ENCODE results near the gene RRP8.

The RRP8 gene

GRCh38 chr11:6633422-6634408 lies 30.3 kb upstream of the RRP8 start:
- no peak for TF ChIP-seq CTCF (conservative IDR thresholded peaks at IDR 0.05; ENCODE audit: low read depth, low read length)
- no peak overlapping the region for H3K4me3 ChIP-seq (ENCODE audit: low read depth, low read length)
- no peak for DNase-seq (ENCODE audit: low read depth)

GRCh38 chr11:6632116-6633073 lies 29.0 kb upstream of the RRP8 start:
- no peak for TF ChIP-seq CTCF (conservative IDR thresholded peaks at IDR 0.05; ENCODE audit: low read depth, low read length)
- DNase-seq (ENCODE audit: low read depth): no peak
- no peak overlapping the region for H3K4me3 ChIP-seq (ENCODE audit: low read depth, low read length)

- TF ChIP-seq CTCF (conservative IDR thresholded peaks at IDR 0.05; ENCODE audit: low read depth, low read length): no peak
- no peak for DNase-seq (ENCODE audit: low read depth)
- no peak overlapping the region for H3K4me3 ChIP-seq (ENCODE audit: low read depth, low read length)
These were observed 28.0 kb upstream of the RRP8 start for GRCh38 chr11:6631361-6631890.

- TF ChIP-seq CTCF (conservative IDR thresholded peaks at IDR 0.05; ENCODE audit: low read depth, low read length): no peak
- no peak for DNase-seq (ENCODE audit: low read depth)
- no peak overlapping the region for H3K4me3 ChIP-seq (ENCODE audit: low read depth, low read length)
These were observed 27.3 kb upstream of the RRP8 start for GRCh38 chr11:6630632-6631291.

- TF ChIP-seq CTCF (conservative IDR thresholded peaks at IDR 0.05; ENCODE audit: low read depth, low read length): no peak
- no peak for DNase-seq (ENCODE audit: low read depth)
- H3K4me3 ChIP-seq (ENCODE audit: low read depth, low read length): no peak overlapping the region
These were observed 26.6 kb upstream of the RRP8 start for GRCh38 chr11:6629892-6630631.

GRCh38 chr11:6629573-6629891 lies 26.1 kb upstream of the RRP8 start:
- no peak for TF ChIP-seq CTCF (conservative IDR thresholded peaks at IDR 0.05; ENCODE audit: low read depth, low read length)
- no peak for DNase-seq (ENCODE audit: low read depth)
- no peak overlapping the region for H3K4me3 ChIP-seq (ENCODE audit: low read depth, low read length)
